Fibroblast of gingiva (primary cell): ENCODE data around the gene SCG2.

Experiments used
- DNase-seq: peaks from one replicate; pipeline ENCODE4 v3.0.0-alpha.2; 2011; ENCODE audit warnings: low read depth

SCG2 gene

GRCh38 chr2:223601932-223602666 is at the start of gene SCG2:
Gene SCG2, minus strand, starts transcription at chr2:223602361. Its CDS starts 3,079 bp downstream, at chr2:223599282.
- DNase-seq = peak; percentile 89

DNA sequence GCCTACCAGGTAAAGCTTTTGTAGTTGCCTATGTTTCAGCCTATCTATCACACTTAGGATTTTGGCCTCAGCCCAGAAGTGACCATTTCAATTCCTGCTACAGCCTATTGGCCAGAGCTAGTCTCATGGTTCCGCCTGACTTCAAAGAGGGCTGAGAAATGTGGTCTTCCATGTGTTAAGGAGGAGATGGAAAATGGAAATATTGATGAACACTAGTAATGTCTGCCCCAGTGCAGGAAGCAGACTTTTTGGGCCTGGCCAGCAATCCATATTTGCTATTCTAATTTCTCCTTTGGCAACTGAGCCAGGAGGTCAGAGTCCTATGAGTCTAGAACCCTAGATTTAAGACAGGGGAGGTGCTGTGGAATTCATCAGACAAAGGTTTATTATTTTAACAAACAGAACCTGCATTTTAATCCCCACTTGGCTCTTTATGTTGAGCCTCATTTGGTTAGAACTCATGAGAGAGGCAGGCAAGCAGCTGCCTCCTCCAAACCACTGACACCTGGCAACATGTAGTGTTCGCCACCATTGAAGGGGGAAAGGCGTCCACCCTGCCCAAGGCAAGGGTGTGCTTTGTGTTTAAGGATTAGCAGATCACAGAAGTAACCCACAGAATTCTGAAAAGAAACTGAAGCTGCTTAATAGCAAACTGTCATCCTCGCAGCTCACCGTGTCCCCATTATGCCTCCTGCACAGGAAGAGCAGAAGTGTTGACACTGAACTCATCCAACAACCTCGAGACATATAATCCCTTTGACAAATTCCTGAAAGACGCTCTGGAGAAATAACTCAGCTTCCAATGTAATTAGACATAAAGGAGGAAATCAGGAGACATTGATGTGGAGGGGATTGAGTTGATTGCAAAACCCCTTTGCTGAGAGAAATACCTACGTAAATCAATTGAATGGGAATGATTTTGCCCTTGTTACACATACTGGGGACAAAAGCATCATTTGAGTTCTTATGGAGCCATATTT is 47.7 kb upstream of the SCG2 start:
- no peak for DNase-seq

DNA sequence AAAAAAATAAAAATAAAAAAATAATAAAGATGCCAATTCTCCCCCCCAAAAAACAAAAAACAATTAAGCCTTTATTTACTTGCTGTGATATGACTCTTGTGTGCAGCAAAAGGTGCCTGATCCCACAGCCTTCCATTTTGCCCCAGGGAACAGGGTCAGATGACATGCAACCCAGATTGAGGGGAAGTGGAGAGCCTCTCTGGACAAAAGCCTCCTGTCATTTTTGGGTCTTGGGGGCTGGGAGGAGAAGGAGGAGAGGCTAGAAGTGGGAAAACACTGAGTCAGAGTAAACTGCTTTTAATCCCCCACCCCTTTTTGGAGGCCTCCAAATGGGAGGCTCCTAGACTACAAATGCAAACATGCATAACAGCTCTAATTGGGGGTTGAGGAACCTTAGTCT is 46.6 kb upstream of the SCG2 start:
- DNase-seq = no peak

DNA sequence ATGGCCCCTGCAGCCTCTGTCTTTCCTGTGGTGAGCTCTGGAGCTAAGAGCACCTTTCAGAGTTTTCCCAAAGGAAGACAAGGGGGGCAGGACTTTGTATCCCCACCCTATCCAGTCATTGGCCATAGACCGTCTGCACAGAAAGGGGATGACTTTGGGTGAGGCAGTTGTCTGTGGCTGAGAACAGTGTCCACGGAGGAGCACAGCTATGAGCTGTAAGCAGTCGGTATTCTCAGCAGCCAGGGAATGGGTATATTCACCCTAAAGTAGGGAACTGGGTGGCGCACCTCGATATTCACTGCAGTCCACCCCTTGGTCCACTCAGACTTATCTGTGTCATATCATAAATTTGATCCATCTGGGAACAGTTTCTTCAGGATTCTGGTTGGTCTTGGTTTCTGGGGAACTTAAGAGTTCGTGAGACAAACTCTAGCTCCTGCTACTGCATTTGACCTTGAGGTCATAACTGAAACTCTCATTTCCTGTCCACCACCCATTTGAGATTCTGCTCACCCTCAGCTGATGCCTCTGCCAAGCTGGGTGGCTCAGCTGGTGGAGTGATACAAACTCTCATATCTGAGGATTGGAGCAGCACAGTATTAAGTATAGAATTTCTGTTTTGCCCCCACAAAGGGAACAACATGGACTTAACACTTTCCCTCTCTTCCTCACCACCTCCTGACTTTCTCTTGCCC is 45.2 kb upstream of the SCG2 start:
- no peak for DNase-seq

DNA sequence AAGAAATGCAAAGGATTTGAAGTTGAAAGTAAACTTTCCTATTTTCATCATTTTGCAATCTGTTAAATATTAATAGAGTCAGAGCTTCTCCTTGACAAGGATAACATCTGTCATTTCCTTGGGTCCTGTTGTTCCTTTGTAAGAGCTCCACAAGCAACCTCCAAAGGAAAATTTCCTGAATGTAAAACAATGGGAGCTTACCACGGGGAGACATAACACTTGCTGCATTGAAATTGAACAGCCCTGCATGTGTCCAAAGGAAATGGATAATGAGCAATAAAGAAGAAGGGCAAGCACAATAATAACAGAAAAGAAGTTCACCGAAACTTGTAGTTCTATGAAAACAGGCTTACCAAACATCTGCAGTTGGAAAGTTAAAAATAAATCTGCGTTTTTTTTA is 42.0 kb upstream of the SCG2 start:
- DNase-seq = no peak

DNA sequence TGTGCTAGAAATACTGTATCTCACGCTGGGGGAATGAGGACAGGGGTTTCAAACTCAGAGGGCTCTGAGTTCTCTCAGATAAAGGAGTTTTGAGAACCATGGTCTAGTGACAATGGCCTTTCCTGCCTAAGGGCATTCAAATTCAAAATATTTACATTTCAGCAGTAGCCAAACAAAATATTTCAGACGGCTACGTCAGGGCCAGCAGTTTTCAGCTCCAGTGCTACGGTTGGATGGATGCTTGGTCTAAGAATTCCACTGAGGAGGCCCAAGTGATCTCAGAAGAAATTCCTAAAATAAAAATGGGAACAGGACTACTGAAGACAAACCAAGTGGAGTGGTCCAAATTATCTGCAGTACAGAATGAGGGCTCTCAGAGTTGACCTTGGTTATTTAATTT is 41.1 kb upstream of the SCG2 start:
- DNase-seq = no peak

DNA sequence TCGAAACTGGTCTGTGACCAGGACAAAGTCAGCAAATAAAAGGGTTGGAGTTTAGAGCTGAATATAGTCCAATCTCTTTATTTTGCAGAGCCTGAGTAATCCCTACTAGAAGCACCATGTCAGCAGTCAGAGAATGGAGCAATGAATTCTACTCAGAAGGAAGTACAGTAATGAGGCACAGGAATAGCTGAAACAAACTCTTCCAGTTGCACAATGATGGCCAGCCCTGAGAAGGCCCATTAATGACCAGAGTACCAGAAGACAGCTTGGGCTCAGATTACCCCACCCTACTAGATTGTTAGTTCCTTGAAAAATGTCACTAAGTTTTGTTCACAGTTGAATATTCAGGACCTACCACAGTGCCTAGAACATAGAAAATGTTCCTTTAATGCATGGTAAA is 40.3 kb upstream of the SCG2 start:
- peak; percentile 47 for DNase-seq

DNA sequence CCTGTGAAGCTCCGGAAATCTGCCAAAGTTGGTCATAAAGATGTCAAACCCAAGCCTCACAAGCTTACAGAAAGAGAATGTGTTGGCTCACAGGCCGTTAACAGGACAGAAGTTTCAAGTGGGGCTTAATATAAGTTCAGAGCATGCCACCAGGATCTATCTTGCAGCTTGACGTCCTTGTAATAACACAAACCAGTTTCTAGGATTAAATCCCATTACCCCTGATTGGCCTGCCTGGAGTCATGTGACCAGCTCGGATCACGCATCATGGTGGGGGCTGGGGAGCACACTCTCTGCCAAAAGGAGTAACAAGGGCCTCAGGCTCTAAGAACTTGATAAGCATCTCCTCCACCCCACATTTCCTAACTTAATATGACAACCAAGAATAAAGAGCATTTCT is 38.9 kb upstream of the SCG2 start:
- DNase-seq = no peak

GRCh38 chr2:223635080-223635479 is 32.9 kb upstream of the SCG2 start:
- DNase-seq = peak; percentile 59

GRCh38 chr2:223634238-223634637 is 32.1 kb upstream of the SCG2 start:
- DNase-seq = no peak

GRCh38 chr2:223633656-223634055 is 31.5 kb upstream of the SCG2 start:
- no peak for DNase-seq

DNA sequence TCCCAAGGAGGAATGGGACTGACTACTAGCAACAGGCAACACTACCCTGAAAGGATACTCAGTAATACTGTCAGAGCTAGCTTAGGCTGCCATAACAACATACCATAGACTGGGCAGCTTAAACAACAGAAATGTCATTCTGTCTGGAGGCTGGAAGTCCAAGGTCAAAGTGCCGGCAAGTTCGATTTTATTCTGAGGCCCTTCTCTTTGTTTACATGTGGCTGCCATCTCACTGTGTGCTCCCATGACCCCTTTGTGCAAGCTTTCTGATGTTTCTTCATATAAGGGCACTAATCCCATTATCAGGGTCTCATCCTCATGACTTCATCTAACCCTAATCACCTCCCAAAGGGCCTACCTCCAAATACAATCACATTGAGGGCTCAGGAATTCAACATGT is 30.7 kb upstream of the SCG2 start:
- no peak for DNase-seq

DNA sequence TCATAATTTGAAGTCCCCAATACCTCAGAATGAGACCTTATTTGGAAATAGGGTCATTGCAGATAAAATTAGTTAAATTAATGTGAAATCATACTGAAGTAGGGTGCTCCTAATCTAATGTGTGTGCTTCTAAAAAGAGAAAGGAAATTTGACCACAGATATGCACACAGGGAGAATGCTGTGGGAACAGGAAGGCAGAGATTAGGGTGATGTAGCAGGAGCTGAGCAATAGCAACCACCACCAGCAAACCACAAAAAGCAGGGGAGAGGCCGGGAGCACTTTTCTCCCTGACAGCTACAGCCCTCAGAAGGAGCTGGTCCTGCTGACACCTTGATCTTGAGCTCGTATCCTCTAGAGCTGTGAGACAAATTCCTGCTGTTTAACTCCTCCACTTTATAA is 24.6 kb upstream of the SCG2 start:
- DNase-seq = no peak

GRCh38 chr2:223625652-223626051 is 23.5 kb upstream of the SCG2 start:
- no peak for DNase-seq

DNA sequence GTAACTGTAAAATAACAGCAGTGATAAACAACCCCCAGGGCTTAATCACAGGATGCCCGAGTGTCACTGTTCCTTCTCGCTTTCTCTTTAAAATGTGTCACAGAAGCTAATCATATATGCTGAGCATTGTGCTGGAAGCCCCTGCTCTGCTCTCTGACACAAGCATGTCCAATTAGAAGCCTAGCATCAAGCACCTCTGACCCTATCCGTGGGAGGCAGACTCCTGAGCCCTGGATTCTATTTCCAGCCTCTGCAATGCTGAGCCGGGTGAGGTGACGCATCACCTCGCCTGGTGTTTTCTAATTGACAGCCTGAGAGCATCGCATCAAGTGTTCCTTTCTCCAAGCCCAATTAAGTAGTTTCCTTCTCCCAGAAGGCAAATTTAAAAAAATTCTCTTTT is 19.7 kb upstream of the SCG2 start:
- no peak for DNase-seq

- DNase-seq = no peak
Observed at GRCh38 chr2:223619486-223620129, 17.4 kb upstream of the SCG2 start.

DNA sequence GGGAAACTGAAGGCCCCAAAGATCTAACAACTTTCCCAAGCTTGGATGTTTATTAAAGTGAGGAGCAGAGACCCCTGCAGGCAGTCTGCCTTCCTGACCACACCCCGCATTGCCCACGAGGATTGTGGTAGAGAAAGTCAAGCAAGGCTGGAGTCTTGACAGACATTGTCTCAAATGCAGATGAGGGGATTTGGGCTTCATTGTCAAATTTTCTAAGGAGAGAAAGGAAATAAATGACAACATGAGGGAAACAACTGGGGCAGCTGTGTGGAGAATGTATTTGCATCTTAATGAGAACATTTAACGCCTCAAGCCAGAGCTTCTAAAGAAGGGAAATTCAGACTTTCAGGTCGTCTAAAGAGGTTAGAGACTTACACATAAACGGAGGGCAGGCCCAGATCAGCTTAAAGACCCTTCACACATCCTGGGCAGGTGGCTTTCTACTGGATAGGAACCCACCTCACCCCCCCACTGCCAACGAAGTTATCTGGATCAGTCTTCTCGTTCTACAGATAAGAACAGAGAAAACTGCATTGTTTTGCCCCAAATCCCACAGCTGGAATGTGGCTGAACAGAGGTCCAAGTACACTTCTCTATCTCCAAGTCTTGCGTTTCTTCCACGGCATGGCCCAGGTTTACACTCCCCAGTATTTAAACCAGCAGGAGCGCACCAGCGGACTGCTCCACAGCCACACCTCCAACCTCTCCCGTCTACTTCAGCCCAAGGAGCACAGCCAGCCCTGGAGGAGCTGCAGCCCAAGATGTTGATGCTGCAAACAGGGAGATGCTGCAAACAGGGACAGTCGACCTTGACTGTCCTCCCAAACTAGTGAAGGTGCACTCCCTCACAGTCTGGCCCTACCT is 16.2 kb upstream of the SCG2 start:
- DNase-seq = no peak

GRCh38 chr2:223614534-223614933 is 12.4 kb upstream of the SCG2 start:
- DNase-seq = no peak

GRCh38 chr2:223613017-223613950 is 11.1 kb upstream of the SCG2 start:
- DNase-seq = peak; percentile 97

GRCh38 chr2:223612501-223612900 is 10.3 kb upstream of the SCG2 start:
- no peak for DNase-seq
